Smooth muscle cell (in vitro differentiated cells): ENCODE measurements around the gene FGF2. TPM values are rescaled to one million over a fixed set of nuclear protein-coding genes. Genes with fewer than 3 reads are reported as not detected.

ENCODE experiments used
- DNase-seq: peaks from one replicate; lab custom pipeline; 2025; ENCODE audit not compliant: unreplicated experiment; lab: John Stamatoyannopoulos, UW
- H2AFZ ChIP-seq: fragments of 200-600 bp; sonication (generic); 2 replicates; pipeline ENCODE4 v1.6.0; 2016; ENCODE audit warnings: antibody characterized with exemption, low read depth, mild to moderate bottlenecking
- H3F3A ChIP-seq: fragments of 200-600 bp; sonication (generic); 2 replicates; pipeline ENCODE4 v1.6.0; 2017; ENCODE audit warnings: antibody characterized with exemption, low read depth
- H3K27ac ChIP-seq: fragments of 200-600 bp; sonication (generic); 2 replicates; pipeline ENCODE4 v1.5.1; 2016; ENCODE audit warnings: low read depth, mild to moderate bottlenecking
- H3K27me3 ChIP-seq: fragments of 200-600 bp; sonication (generic); 2 replicates; pipeline ENCODE4 v1.6.1; 2016; ENCODE audit warnings: low read depth, mild to moderate bottlenecking
- H3K36me3 ChIP-seq: fragments of 200-600 bp; sonication (generic); 2 replicates; pipeline ENCODE4 v1.5.1; 2016; ENCODE audit warnings: low read depth
- H3K4me1 ChIP-seq: fragments of 200-600 bp; sonication (generic); 2 replicates; pipeline ENCODE4 v1.5.1; 2016; ENCODE audit warnings: low read depth
- H3K4me2 ChIP-seq: fragments of 200-600 bp; sonication (generic); 2 replicates; pipeline ENCODE4 v1.6.0; 2016; ENCODE audit warnings: mild to moderate bottlenecking
- H3K4me3 ChIP-seq: fragments of 200-600 bp; sonication (generic); 2 replicates; pipeline ENCODE4 v1.5.1; 2016; ENCODE audit warnings: mild to moderate bottlenecking
- H3K79me2 ChIP-seq: fragments of 200-600 bp; sonication (generic); 2 replicates; pipeline ENCODE4 v1.6.0; 2016; ENCODE audit warnings: low read depth, mild to moderate bottlenecking
- H3K9ac ChIP-seq: fragments of 200-600 bp; sonication (generic); 2 replicates; pipeline ENCODE4 v1.6.0; 2016; ENCODE audit warnings: low read depth
- H3K9me3 ChIP-seq: fragments of 200-600 bp; sonication (generic); replicated peaks from 2 replicates; pipeline ENCODE4 v1.5.1; 2016; ENCODE audit warnings: low read depth
- H4K20me1 ChIP-seq: fragments of 200-600 bp; sonication (generic); 2 replicates; pipeline ENCODE4 v1.6.0; 2016; ENCODE audit warnings: low read depth
- CTCF ChIP-seq: fragments of 200-600 bp; sonication (generic); IDR thresholded peaks from 2 replicates; pipeline ENCODE4 v1.5.1; 2017; ENCODE audit warnings: borderline replicate concordance, mild to moderate bottlenecking, antibody characterized with exemption; ENCODE audit not compliant: insufficient read depth, poor library complexity, severe bottlenecking
- WGBS: methylation state at CpG from one replicate; pipeline ENCODE4 v1.1.7; 2016; ENCODE audit warnings: low lambda C conversion rate; 5-methylcytosine and 5-hydroxymethylcytosine counted together
- polyA plus RNA-seq: library from polyadenylated mRNA; unstranded; fragments of >200 nt; fragmentation: Nextera tagmentation; extraction: Ambion mirVana; gene quantifications from 2 replicates; pipeline ENCODE4 v1.2.1, GENCODE V29; 2016
- total RNA-seq: library from RNA; depleted of rRNA; stranded (reverse); fragments of >200 nt; gene quantifications from 2 replicates; pipeline ENCODE4 v1.2.3, GENCODE V29; 2014

The FGF2 gene
- total and polyA plus RNA-seq, 2 experiments from 2014 or later: 11.8 to 18.9 TPM

DNA sequence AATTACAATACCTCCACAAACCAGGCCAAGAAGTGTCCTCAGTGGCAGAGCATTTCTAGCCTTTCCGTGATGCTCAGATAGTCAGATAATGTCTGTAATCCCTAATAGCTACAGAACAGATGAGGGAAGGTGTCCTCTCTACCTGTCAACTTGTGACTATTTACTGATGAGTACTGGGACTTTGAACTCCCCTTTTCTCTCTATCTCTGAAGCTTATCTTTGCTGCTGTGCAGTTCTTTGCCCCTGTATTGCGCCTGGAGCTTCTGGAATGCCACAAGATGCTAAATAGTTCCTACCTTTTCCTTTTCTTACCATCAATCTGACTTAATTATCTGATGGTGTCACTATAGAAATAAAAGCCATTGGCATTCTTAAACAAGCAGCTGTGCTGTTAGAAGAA lies 30.5 kb downstream of the FGF2 start:
- Histone ChIP-seq H3K9me3 (no peaks in the 10 kb centered on the region), H3K9ac (no peak overlapping the region), H3K27ac (no peak overlapping the region), H3K27me3 (no peaks in the 10 kb centered on the region), H3K4me2 (no peak overlapping the region), H3F3A (no peaks in the 10 kb centered on the region), H3K36me3 (no peaks in the 10 kb centered on the region), H3K79me2 (peaks cover 31% of the 10 kb centered on the region), H3K4me1 (peaks cover 22% of the 10 kb centered on the region), H4K20me1 (no peaks in the 10 kb centered on the region), H2AFZ (no peak overlapping the region), H3K4me3 (no peak overlapping the region)
- DNase-seq: no peak
- TF ChIP-seq CTCF: no peak
- 66% methylated on average over 2 of the region's 2 CpGs for WGBS

GRCh38 chr4:122858705-122859104 lies 32.1 kb downstream of the FGF2 start:
- Histone ChIP-seq H3K27ac (no peak overlapping the region), H2AFZ (no peak overlapping the region), H3K79me2 (peaks cover 31% of the 10 kb centered on the region), H3K9me3 (no peaks in the 10 kb centered on the region), H3K36me3 (no peaks in the 10 kb centered on the region), H3K27me3 (no peaks in the 10 kb centered on the region), H3K4me2 (no peak overlapping the region), H3K9ac (no peak overlapping the region), H3K4me3 (no peak overlapping the region), H3F3A (no peaks in the 10 kb centered on the region), H4K20me1 (no peaks in the 10 kb centered on the region), H3K4me1 (peaks cover 22% of the 10 kb centered on the region)
- no peak for TF ChIP-seq CTCF
- DNase-seq: no peak
- WGBS: 80% methylated on average over 2 of the region's 2 CpGs

DNA sequence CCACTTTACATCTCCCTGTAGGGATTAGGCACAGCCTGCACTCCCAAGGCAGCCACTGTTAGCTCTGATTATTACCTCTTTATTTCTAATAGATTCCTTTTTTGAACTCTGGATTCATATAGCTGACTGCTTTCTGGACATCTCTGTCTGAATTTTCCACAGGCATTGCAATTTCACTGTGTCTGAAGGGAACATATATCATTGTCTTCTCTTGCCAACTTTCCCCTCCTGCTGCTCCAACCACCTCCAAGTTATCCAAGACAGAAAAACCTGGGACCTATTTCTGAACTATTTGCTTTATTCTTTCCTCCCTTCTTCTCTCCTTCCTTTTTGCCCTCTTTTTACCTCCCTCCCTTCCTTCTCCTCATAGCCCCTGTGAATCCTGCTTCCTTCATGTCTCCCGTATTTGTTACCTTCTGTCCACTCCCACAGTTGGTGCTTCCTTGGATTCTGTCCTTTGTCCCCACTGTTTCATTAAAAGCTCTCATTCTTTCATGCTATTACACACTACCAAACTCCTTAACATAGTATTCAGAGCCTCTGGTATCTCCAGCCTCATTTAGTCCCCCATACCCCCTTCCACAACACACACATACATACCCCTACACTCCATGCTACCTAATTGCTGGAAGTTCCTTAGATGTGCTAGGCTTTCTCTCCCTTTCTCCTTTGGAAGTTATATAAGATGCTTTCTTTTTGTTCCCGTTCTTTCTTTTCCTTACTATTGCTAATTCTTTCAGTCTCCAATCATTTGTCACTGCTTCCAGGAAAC lies 34.7 kb downstream of the FGF2 start:
- Histone ChIP-seq H3K4me2 (no peak overlapping the region), H2AFZ (no peak overlapping the region), H3K27ac (no peak overlapping the region), H3K27me3 (no peaks in the 10 kb centered on the region), H3K4me1 (peaks cover 5% of the 10 kb centered on the region), H3K36me3 (no peaks in the 10 kb centered on the region), H3F3A (no peaks in the 10 kb centered on the region), H3K79me2 (peaks cover 30% of the 10 kb centered on the region), H3K4me3 (no peak overlapping the region), H4K20me1 (no peaks in the 10 kb centered on the region), H3K9ac (no peak overlapping the region), H3K9me3 (no peaks in the 10 kb centered on the region)
- 90% methylated on average over 2 of the region's 2 CpGs for WGBS
- no peak for DNase-seq
- no peak for TF ChIP-seq CTCF

DNA sequence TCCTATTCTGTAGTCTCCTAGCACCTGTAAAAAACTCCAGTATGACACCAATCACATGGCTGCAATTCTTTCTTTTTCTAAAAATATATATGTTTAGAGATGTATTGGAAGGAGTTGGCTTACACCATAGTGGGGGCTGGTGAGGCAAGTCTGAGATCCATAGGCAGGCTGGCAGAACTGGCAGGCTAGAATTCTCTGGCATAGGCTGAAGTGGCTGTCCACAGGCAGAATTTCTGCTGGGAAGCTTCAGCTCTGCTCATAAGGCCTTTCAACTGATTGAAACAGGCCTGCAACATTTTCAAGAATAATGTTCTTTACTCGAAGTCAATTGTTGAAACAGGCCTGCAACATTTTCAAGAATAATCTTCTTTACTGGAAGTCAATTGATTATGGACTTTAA lies 37.0 kb downstream of the FGF2 start:
- Histone ChIP-seq H3F3A (no peaks in the 10 kb centered on the region), H3K4me2 (no peak overlapping the region), H4K20me1 (no peaks in the 10 kb centered on the region), H3K9ac (no peak overlapping the region), H3K4me1 (no peaks in the 10 kb centered on the region), H2AFZ (no peak overlapping the region), H3K27me3 (no peaks in the 10 kb centered on the region), H3K9me3 (no peaks in the 10 kb centered on the region), H3K4me3 (no peak overlapping the region), H3K36me3 (no peaks in the 10 kb centered on the region), H3K79me2 (peaks cover 29% of the 10 kb centered on the region), H3K27ac (no peak overlapping the region)
- no peak for TF ChIP-seq CTCF
- no peak for DNase-seq
- WGBS: 88% methylated on average over 1 of the region's 1 CpG
